ENCODE results near the gene RB1.
A peak's percentile ranks its signal among the peaks of the same experiment; 100 is the strongest.

Gene RB1

DNA sequence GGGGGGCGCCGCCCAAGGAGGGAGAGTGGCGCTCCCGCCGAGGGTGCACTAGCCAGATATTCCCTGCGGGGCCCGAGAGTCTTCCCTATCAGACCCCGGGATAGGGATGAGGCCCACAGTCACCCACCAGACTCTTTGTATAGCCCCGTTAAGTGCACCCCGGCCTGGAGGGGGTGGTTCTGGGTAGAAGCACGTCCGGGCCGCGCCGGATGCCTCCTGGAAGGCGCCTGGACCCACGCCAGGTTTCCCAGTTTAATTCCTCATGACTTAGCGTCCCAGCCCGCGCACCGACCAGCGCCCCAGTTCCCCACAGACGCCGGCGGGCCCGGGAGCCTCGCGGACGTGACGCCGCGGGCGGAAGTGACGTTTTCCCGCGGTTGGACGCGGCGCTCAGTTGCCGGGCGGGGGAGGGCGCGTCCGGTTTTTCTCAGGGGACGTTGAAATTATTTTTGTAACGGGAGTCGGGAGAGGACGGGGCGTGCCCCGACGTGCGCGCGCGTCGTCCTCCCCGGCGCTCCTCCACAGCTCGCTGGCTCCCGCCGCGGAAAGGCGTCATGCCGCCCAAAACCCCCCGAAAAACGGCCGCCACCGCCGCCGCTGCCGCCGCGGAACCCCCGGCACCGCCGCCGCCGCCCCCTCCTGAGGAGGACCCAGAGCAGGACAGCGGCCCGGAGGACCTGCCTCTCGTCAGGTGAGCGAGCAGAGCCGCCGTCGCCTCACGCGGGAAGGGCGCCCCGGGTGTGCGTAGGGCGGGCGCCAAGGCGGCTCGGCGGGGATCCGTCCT is at the start of gene RB1:
RB1 (plus strand) TSS at position 393 of the 784 bp plus-strand sequence; CDS start at position 555, 162 bp downstream.
- in situ Hi-C loops (cut with HindIII; ENCODE audit: low pct_unique_long_range_greater_than_20kb, low sequenced_read_pairs): no loop called here

DNA sequence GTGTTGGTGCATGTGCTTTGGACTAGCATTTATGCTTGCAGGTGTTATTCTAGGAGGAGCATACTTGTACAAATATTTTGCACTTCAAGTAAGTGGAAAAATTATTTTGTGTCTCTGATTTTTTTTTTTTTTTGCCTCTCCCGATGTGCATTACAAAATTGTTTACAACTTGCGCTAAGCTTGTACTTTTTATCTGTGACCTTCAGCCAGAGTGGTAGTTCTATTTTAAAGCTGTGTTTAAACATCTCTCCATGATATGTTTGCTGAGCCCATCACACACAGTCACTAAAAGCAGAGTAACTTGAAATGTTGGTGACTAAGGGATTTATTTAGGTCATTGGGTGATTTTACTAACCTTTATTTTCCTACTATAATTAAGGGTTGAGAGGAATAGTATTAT is 49.7 kb upstream of the RB1 start:
- in situ Hi-C loops (cut with HindIII; ENCODE audit: low pct_unique_long_range_greater_than_20kb, low sequenced_read_pairs): no loop called here

More for the DNA sequence above, at the start of gene RB1:
- TF ChIP-seq JUND (IDR thresholded peaks at IDR 0.05; ENCODE audit: low read depth): no peak
- peak; percentile 77 to 91 for DNase-seq (ENCODE audit: low read depth in 1 of 2, low spot score in 1 of 2)

DNA sequence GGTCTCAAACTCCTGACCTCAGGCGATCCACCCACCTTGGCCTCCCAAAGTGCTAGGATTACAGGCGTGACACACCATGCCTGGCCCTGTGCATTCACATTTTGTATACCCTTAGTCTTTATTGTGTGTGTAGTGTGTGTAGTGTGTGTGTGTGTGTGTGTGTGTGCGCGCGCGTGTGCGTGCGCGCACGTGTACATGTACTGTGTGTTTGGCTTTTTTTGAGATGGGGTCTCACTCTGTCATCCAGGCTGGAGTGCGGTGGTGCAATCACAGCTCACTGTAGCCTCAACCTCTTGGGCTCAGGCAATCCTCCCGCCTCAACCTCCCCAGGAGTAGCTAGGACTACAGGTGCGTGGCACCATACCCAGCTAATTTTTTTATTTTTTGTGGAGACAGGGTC is 48.5 kb upstream of the RB1 start:
- no peak for TF ChIP-seq JUND (IDR thresholded peaks at IDR 0.05; ENCODE audit: low read depth)
- in situ Hi-C loops (cut with HindIII; ENCODE audit: low pct_unique_long_range_greater_than_20kb, low sequenced_read_pairs): no loop called here

More for the DNA sequence above, 49.7 kb upstream of the RB1 start:
- no peak for TF ChIP-seq JUND (IDR thresholded peaks at IDR 0.05; ENCODE audit: low read depth)
- no peak for DNase-seq (ENCODE audit: low read depth in 1 of 2, low spot score in 1 of 2)

DNA sequence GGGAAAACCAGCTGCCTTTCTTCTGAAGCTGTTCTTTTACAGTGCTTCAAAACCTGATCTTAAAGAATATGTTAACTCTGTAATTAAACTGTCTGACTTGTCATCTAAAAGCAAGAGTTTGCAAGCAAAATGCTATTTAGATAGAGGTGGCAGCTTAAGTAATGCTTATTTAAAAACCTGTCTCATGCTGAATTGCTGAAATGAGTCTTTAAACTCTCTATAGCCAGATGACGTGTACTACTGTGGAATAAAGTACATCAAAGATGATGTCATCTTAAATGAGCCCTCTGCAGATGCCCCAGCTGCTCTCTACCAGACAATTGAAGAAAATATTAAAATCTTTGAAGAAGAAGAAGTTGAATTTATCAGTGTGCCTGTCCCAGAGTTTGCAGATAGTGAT is 47.6 kb upstream of the RB1 start:
- TF ChIP-seq JUND (IDR thresholded peaks at IDR 0.05; ENCODE audit: low read depth): no peak
- DNase-seq (ENCODE audit: low read depth in 1 of 2, low spot score in 1 of 2): no peak
- in situ Hi-C loops (cut with HindIII; ENCODE audit: low pct_unique_long_range_greater_than_20kb, low sequenced_read_pairs): no loop called here

More for the DNA sequence above, 48.5 kb upstream of the RB1 start:
- no peak for DNase-seq (ENCODE audit: low read depth in 1 of 2, low spot score in 1 of 2)

DNA sequence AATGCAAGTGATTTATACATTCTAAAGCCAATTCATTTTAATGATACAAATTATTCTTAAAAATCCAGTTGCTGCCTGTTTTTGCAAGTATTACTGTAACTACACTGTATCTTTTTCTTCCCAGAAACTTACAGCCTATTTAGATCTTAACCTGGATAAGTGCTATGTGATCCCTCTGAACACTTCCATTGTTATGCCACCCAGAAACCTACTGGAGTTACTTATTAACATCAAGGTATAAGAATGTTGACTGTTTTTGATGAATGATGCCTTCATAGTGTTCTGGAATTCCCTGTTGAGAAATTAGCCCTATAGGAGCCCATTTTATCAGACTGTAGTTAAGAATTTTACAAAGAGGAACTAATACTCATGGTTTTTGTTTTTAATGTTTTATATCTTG is 45.5 kb upstream of the RB1 start:
- in situ Hi-C loops (cut with HindIII; ENCODE audit: low pct_unique_long_range_greater_than_20kb, low sequenced_read_pairs): no loop called here
- TF ChIP-seq JUND (IDR thresholded peaks at IDR 0.05; ENCODE audit: low read depth): no peak
- no peak for DNase-seq (ENCODE audit: low read depth in 1 of 2, low spot score in 1 of 2)

DNA sequence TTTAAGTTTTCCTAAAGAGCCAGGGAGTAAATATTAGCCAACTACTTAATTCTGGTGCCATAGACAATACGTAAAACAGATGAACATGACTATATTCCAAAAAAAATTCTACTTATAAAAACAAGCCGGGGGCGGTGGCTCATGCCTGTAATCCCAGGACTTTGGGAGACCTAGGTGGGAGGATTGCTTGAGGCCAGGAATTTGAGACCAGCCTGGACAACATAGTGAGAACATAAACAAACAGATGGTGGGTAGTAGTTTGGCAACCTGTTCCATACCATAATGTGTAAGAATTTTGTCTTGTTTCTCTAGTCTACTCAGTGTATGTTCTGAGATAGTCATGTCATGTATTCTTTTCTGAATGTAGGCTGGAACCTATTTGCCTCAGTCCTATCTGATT is 45.1 kb upstream of the RB1 start:
- TF ChIP-seq JUND (IDR thresholded peaks at IDR 0.05; ENCODE audit: low read depth): no peak
- DNase-seq (ENCODE audit: low read depth in 1 of 2, low spot score in 1 of 2): no peak
- in situ Hi-C loops (cut with HindIII; ENCODE audit: low pct_unique_long_range_greater_than_20kb, low sequenced_read_pairs): no loop called here

DNA sequence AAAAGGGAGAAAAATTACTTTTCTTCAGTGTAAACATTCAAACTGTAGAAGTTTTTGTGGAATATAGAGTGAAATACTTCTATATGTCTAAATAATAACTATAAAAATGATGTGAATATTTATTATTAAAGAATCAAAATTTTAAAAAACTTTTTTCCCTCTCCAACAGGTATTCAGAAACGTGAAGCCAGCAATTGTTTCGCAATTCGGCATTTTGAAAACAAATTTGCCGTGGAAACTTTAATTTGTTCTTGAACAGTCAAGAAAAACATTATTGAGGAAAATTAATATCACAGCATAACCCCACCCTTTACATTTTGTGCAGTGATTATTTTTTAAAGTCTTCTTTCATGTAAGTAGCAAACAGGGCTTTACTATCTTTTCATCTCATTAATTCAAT is 42.6 kb upstream of the RB1 start:
- DNase-seq (ENCODE audit: low read depth in 1 of 2, low spot score in 1 of 2): no peak
- no peak for TF ChIP-seq JUND (IDR thresholded peaks at IDR 0.05; ENCODE audit: low read depth)
- in situ Hi-C loops (cut with HindIII; ENCODE audit: low pct_unique_long_range_greater_than_20kb, low sequenced_read_pairs): no loop called here

DNA sequence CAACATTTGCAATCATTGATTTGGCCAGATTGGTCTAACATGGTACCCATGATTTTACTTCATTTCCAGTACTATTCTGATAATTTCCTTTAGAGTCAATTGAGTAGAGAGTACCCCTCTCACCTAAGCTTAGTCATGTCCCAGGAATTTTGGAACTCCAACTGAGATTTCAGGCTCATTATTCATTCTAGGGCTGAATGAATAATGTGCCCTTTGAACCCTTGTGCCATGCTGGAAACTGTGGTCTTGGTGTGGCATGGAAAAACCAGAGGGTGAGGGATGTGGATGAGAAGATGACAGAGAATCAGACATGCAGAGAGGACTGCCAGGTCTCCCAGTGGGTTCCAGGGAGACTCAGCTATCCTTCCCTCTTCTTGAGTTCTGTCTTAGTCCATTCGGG is 40.4 kb upstream of the RB1 start:
- in situ Hi-C loops (cut with HindIII; ENCODE audit: low pct_unique_long_range_greater_than_20kb, low sequenced_read_pairs): no loop called here
- TF ChIP-seq JUND (IDR thresholded peaks at IDR 0.05; ENCODE audit: low read depth): no peak
- no peak for DNase-seq (ENCODE audit: low read depth in 1 of 2, low spot score in 1 of 2)

DNA sequence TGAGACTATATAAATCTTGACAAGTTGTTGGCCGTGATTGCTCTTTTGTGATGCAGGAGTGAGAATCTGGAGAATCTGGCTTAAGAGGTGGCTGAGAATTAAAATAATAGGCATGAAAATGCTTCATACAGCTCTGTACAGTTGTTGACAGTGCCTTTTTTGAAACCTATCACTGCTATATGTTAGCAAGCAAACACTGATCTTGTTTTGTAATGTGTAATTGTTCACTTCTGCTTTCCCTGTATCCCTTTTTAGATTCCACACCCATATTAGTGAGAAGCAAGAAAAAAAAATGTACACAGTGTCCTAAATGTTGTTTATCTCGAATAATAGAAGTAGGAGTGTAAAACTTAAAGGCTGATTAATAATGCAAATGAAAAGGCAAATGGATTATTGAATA is 39.5 kb upstream of the RB1 start:
- no peak for DNase-seq (ENCODE audit: low read depth in 1 of 2, low spot score in 1 of 2)
- TF ChIP-seq JUND (IDR thresholded peaks at IDR 0.05; ENCODE audit: low read depth): no peak
- in situ Hi-C loops (cut with HindIII; ENCODE audit: low pct_unique_long_range_greater_than_20kb, low sequenced_read_pairs): no loop called here

DNA sequence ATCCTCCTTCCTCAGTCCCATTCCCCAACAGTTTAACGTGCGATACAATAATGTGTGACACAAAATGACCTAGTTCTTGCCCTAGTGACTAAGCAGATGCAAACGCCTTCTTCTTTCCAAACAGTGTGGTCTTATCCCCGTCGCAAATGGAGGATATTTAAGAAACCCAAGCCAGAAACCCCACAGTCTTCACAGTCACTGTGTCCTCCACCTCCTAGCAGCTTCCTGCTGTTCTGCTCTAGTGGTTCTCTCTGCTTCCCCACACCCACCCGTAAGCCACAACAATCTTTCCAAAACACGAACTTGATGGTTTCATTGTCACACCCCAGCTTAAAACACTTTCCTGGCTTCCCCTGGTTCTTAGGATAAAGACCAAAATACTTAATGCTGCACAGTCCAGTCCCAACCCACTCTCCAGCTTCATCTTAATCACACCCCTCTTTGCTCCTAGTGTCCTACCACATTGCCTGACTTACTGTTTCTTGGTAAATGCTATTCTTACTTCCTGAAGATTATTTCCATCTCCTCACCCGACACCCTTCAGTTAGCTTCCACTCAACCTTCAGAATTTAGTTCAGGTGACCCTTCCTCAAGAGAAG is 38.2 kb upstream of the RB1 start:
- no peak for DNase-seq (ENCODE audit: low read depth in 1 of 2, low spot score in 1 of 2)
- no peak for TF ChIP-seq JUND (IDR thresholded peaks at IDR 0.05; ENCODE audit: low read depth)
- in situ Hi-C loops (cut with HindIII; ENCODE audit: low pct_unique_long_range_greater_than_20kb, low sequenced_read_pairs): no loop called here

DNA sequence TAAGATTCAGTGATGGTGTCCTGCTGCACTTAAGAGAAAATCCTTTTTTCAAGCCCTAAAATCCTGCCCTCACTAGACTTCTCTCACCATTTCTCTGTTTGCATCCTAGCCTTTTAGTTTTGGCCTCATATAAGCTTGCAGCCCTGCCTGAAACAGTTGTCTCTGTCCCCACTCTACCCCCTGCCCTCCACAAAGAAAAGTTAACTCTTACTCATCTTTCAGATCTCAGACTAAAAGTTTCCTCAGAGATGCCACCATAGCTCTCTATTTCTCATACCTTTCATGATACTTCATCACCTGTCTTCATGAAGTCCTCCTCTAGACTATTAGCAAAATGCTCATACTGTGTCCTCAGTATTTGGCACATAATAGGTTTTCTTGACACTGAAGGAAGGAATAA is 37.4 kb upstream of the RB1 start:
- DNase-seq (ENCODE audit: low read depth in 1 of 2, low spot score in 1 of 2): no peak
- TF ChIP-seq JUND (IDR thresholded peaks at IDR 0.05; ENCODE audit: low read depth): no peak
- in situ Hi-C loops (cut with HindIII; ENCODE audit: low pct_unique_long_range_greater_than_20kb, low sequenced_read_pairs): no loop called here

DNA sequence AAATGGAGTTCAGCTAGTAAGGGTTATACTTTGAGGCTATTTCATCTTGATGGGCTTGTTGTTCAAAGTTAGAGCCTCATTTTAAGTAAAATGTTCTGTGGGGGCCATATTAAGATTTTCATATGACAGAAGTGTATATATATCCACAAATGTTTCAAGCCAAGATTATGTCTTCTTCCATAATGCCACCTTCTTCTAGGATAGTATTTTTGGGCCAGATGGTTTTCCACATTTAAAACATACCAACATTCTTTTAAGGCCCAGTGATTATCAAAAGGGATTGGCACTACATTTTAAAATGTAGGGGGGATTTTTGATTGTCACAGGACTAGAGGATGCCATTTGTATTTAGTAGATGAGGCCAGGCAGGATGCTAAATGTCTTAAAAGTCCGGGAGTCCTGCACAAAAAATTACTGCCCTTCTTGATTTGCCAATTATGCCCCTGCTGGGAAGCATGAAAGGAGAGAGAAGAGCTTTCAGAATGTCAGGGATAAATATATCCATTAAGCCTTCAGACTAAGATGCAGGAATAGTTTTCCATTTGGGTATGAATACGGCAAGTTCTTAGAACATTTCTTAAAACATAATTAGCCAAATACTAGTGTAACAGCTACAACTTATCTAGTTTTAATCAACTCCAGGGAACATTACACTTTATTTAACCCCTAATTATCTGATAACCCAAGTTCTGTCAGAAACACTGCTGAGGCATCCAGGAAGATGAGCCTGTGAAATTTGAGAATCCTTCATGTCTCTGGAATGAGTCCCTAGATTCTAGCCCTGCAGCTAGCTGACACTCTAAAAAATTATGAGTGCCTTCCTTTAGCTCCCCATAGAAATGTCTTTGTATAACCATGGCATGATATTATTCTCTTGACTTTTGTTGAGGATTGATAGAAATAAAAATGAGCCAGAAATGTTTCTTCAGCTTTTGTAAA is 36.6 kb upstream of the RB1 start:
- TF ChIP-seq JUND (IDR thresholded peaks at IDR 0.05; ENCODE audit: low read depth): no peak
- in situ Hi-C loops (cut with HindIII; ENCODE audit: low pct_unique_long_range_greater_than_20kb, low sequenced_read_pairs): no loop called here
- DNase-seq (ENCODE audit: low read depth in 1 of 2, low spot score in 1 of 2): no peak

DNA sequence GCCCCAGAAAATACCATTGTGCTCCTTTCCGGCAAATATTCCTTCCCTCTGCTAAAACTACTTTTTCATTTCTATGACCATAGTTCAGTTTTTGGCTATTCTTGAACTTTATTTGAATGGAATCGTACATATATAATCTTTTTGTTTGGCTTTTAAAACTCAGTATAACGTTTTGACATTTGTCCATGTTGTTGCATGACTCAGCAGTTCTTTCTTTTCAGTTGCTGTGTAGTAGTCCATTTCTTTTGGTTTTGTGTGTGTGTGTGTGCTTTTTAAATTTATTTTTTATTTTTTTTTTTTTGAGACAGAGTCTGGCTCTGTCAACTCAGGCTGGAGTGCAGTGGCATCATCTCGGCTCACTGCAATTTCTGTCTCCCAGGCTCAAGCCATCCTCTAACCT is 35.5 kb upstream of the RB1 start:
- no peak for TF ChIP-seq JUND (IDR thresholded peaks at IDR 0.05; ENCODE audit: low read depth)
- no peak for DNase-seq (ENCODE audit: low read depth in 1 of 2, low spot score in 1 of 2)
- in situ Hi-C loops (cut with HindIII; ENCODE audit: low pct_unique_long_range_greater_than_20kb, low sequenced_read_pairs): no loop called here

Measured in T47D (cell line).